COR-L47 (cell line): ENCODE measurements around the gene COL6A2.
"Not testable (repeated sequence)": the region's sequence is repeated elsewhere in the genome, so short reads cannot be mapped to it uniquely, and the experiment has no call there.

Experiments
- DNase-seq: peaks from one replicate; lab custom pipeline; 2025; lab: John Stamatoyannopoulos, UW

COL6A2 gene

DNA sequence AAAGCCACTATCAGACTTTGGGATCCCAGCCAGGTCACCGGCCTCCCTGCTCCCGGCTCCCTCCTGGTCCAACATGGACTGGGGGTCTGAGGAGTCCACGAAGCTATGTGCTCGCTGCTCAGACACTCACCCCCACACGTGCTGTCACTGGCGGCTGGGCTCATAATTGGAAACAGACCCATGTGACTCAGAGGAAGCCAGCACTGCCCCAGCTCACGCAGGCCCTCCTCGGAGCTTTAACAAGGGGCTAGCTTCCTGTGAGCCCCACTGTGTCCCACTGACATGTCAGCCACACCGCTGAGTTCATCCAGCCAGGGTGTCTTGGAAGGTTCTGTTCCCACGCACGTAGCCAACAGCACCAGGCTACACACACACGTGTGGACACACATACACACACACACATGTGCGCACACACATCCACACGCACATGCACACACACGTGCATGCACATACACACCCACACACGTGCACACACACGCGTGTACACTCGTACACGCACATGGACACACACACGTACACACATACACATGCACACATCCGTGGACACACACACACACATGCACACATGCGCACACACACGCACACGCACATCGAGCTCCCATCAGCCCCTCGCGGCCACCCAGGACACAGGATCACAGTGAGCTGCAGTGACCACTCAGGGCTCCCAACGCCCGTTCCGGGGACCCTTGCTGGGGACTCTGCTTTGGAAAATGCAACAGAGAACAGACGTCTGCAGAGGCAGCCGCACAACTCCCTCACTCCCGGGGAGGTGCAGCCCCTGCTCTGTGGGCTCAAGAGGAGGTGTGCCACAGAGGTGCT, 18.4 kb upstream of the COL6A2 start:
- DNase-seq = no peak

DNA sequence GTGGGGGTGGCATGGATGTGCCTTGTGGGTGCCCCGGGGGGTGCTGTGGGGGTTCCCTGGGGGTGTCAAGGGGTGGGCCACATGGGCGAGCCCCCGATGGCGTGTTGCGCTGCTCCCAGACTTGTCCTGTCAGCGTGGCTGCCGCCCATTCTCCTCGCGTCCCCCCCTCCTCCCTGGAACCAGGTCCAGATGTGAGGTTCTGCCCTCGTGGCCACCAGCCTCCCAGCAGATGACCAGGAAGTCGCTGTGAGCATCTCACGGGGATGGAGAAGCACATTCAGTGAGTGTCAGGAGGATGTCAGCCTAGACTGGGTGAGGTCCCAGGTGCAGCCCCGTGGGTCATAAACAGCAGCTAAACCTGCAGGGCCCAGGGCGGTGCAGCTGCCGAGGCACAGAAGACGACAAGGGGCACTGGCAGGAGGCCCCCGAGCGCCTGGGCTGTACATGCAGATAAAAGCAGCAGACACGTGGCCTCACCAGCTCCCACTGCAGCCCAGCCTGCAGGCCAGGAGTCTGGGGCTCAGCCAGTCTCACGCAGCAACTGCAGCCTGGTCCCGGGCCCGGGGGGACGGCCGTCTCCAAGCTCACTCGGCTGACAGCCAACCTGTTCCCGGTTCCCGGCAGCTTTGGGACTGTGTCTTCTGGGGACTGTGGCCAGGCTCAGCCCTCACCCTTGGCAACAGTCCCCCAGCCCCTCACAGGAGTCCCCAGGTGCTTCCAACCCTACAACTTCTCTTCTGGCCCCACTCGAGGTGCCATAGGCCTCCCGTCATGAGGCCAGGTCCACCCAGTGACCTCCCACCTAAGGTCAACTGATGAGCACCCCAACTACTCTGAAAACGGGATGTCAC, 17.5 kb upstream of the COL6A2 start:
- DNase-seq = no peak

DNA sequence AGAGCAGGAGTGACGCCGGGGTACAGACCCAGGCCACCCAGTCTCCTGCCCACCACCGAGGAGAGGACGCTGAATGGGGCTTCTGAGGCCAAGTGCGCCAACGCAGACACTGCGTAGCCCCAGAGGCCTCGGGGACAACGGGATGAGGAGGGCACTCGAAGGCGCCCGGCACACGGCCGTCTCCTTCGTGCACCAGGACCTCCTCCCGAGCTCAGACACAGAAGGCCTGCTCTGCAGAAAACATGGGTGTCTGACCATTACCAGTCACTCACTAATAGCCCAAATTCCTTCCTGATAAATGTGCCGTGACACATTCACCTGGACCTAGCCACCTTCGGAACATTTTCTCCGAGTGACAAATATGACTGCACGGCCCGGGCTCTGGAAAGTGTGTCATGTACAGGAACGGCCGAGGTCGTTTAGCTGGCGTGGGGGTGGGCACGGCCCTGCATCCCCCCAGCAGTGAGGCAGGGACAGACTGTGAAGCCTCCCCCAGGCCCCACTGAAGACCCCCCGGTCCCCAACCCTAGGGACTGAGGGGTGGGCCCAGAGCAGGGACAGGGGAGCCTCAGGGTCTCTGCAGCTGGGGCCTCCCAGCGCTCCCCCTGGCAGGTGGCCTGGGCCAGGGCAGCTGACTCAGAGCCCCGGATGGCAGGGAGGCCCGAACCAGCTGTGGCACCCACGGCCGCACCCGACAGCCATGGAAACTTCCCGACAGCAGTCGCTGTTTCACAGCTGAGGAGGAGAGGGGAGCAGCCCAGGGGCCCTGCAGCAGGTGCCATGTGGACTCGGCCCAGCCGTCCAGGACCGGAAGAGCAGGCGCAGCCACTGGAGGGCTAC, 16.7 kb upstream of the COL6A2 start:
- no peak for DNase-seq

DNA sequence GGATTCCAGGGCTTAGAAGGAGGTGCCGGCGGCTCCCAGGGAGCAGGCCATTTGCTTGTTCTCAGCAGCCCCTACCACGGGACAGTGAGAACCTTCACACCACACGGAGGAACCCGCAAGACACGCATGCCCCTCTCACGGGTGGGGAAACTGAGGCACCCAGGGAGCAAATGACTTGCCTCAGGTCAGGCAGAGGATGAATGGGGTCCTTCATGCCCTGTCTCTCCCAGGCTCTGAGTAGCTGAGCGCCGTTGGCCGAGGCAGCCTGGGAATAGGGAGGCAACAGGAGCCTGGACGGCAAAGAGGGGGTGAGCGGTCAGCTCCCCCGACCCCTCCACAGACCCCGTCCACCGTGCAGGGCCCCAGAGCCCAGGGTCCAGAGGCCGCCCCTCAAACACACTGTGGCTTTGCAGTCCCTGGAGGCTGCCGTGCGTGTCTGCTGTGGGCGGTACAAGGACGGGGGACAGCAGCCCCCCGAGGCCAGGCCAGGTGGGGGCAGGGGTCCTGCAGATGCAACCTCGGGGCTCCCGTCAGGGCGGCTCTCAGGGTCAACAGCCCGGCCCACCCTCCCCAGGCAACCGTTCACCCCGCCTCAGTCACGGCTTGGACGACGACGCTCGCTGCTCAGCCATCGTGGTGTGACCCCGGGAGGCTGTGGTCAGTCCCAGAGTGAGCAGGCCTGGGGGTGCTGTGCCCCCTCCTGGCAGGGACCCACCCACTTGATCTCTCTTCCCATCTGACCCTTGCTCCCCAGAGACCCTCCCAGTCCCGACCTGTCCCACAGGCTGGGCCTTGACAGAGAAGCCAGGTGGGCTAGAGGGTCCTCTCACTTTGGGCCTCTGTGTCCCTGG, 15.8 kb upstream of the COL6A2 start:
- no peak for DNase-seq

DNA sequence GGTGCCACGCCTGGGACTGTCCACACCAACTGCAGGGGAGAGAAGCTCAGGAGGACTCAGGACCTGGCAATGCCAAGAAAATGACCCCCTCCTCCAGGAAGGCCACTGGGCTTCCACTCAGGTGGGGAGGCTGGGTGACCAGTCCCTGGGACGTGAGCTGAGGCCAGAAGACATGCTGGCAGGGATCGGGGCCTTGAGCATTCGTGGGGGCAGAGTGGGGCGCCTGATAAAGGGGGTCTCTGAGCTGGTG, 15.3 kb upstream of the COL6A2 start:
- no peak for DNase-seq

DNA sequence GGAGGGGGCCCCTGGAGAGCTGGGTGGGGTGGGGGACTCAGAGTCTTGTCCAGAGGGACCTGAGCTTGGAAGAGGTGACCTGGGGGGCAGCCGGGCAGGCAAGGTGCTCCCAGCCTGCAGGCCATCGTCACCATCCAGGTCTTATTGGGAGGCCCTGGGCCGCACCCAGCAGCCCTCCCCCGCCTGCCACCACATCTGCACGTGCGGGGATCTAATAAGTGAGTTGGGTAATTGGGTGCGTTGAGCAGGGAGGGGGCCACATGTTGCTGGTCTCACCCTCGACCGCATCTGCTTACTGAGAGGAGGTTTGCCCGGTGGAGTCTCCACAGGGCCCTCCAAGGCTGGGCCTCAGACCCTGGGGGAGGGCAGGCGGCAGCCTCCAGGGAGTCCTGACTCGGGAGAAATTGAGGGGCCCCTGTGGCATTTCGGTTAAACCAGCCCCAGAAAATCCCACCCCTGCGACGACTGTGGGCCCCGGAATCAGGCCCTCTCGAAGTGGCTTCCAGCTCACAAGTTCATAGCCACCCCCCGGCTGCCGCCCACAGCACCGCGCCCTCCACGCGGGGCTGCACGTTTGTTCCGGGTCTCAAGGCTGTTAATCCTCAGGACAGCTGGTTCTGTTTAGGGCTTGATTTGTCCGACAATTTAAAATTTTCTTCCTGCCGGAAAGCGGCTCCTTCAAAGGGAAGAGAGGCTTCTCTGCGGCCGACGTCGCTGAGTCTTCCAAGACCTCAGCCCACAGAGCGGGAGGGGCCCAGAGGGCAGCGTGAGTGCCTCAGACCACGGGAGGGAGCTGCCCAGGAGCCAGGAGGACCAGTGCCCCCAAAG, 14.7 kb upstream of the COL6A2 start:
- DNase-seq = no peak

DNA sequence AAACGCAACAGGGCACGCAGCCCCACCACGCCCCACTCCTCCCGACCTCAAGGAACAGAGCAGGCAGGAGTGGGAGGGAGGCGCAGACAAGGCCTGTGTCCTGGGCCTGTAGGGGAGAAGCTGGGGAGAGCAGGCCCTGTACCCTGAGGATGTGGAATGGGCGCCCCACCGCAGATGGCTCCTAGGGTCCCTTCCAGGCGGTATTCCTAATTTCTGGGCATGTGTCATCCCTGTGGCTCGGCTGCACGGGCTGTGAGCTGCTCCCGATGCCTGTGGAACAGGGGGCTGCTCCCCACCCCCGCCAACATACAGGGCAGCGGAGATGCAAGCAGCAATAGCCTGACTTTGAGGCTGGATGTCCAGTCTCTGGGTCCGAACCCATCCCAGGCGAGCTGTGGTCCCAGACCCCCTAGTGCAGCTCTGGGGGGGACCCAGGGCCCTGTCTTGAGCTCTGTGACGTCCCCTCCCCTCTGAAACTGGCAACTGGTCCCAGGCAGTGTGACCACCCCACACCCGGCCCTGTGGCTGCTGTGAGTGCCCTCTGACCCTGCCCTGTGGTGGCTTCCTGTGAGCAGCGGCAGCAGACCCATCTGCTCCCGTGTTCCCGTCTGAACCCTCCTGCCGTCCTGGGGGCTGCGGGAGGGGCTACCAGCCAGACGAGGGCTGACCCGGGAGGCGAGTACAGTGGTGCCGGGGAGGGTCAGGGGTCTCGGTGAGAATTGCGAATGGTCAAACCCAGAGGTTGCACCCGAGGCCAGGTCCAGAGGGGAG, 13.9 kb upstream of the COL6A2 start:
- DNase-seq = no peak

DNA sequence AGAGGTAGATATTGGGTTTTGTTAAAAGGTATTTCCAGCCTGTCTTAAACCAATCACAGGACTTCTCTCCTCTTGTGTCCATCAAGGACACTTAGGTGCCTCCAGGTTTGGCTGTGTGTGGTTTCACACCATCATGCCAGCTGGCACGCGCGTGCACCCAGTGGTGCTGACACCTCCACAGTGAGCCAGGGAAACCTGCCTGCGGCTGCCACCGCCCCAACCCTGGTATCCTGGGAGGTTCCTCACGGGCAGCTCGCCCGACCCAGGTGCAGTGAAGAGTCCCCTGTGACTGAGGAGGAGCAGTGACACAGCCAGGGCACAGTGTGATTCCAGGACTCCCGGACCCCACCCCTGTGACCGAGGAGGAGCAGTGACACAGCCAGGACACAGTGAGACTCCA, 13.2 kb upstream of the COL6A2 start:
- no peak for DNase-seq

DNA sequence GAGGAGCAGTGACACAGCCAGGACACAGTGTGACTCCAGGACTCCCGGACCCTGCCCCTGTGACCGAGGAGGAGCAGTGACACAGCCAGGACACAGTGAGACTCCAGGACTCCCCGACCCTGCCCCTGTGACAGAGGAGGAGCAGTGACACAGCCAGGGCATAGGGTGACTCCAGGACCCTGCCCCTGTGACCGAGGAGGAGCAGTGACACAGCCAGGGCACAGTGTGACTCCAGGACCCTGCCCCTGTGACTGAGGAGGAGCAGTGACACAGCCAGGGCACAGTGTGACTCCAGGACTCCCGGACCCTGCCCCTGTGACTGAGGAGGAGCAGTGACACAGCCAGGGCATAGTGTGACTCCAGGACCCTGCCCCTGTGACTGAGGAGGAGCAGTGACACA, 12.7 kb upstream of the COL6A2 start:
- not testable (repeated sequence) for DNase-seq

DNA sequence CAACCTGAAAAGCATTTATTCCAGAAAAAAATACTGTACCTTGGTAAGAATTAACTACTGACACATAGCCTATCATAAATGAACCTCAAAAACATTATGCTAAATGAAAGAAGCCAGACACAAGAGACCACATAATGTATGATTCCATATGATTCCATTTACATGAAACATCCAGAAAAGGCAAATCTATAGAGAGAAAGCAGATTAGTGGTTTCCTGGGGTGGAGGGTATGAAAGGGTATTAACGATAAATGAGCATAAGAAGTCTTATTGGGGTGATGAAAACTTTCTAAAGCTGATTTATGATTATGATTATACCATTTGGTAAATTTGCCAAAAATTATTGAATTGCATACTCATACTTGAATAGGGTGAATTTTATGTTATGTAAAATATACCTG, 10.3 kb upstream of the COL6A2 start:
- DNase-seq = no peak

DNA sequence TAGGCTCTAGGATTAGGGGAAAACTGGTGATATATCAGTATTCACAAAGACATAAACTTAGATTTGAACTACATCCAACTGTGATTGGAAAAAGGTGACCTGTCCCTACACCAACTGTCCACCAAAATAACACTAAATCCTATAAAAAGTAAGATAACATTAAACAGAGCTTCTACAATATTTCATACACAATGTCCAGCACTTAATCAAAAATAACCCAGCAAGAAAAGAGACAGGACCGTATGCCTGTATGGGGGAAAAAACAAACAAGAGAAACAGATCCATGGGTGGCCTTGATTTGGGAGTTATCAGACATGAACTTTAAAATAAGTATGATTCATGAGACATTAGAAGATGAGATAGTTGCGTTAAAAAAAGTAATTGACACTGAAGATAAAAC, 9.7 kb upstream of the COL6A2 start:
- DNase-seq = no peak

DNA sequence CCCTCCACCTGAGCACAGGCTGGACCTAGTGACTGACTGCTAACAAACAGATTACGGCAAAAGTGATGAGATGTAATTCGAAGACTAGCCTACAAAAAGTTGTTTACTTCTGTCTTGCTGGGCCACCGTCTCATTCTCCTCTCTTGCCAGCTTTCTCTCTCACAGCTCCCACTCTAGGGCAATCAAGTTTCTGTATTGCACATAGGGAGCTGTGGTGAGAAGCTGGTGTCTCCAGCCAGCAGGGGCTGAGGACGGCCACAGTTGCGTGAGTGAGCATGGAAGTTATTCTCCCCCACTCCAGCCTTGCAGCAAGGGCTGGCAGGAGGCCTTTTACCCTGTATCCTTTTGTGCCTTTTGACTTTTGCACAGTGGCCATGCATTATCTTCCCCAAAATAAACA, 8.6 kb upstream of the COL6A2 start:
- no peak for DNase-seq

DNA sequence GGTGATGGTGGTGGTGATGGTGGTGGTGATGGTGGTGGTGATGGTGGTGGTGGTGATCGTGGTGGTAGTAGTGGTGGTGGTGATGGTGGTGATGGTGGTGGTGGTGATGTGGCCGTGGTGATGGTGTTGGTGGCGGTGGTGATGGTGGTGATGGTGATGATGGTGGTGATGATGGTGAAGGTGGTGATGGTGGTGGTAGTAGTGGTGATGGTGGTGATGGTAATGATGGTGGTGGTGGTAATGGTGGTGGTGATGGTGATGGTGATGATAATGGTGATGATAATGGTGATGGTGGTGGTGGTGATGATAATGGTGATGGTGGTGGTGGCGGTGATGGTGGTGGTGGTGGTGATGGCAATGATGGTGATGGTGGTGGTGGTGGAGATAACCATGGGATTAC, 6.8 kb upstream of the COL6A2 start:
- DNase-seq = no peak

DNA sequence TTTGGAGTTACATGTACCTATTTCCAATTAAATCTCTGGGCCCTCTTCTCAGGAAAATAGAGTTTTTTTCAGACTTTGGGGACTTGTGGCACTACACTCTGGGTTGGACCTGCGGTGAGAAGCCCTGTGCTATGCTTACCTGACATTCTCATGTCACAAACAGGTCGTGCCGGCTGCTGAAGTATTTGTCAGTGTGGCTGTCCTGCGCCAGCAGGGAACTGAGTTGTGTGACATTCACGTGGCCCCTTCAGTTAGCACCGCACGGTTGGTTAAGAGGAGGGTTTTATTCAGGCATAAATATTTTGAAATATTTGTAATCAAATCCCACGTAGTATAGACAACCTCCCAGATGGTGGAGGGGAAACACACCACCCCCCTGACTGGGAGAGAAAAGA, 6.3 kb upstream of the COL6A2 start:
- no peak for DNase-seq

DNA sequence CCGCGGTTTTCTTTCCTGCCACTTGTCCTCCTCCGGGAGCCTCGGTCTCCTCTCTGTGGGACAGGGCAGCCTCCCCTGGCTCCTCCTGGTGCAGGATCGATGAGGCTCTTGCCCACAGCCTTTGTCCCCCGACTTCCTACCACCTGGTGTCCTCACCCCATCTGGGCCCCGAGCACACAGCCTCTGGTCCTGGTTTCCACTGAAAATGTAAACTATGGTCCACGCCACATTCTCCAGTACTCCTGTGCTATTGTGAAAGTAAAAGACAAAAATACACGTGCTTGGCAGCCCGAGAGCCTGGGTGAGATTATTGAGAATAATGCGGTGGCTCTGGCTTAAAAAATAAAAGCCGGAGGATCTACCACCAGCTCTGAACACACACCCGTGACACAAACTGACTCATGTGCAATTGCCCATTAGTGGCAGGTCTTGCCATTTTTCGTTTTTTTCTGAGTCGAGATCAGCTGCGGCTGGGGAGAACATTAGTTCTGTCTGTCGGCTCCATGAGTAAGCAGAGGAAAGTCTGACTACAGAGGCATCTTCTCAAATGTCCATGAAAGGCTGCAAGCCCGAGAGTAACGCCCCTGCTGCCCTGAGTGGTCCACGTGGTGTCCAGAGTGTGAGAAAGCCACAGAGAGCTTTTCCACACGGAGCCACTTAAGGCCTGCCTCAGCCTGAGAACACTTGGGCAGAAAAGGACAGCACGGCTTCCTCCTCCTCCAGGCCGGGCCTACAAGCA, 5.7 kb upstream of the COL6A2 start:
- DNase-seq = no peak

DNA sequence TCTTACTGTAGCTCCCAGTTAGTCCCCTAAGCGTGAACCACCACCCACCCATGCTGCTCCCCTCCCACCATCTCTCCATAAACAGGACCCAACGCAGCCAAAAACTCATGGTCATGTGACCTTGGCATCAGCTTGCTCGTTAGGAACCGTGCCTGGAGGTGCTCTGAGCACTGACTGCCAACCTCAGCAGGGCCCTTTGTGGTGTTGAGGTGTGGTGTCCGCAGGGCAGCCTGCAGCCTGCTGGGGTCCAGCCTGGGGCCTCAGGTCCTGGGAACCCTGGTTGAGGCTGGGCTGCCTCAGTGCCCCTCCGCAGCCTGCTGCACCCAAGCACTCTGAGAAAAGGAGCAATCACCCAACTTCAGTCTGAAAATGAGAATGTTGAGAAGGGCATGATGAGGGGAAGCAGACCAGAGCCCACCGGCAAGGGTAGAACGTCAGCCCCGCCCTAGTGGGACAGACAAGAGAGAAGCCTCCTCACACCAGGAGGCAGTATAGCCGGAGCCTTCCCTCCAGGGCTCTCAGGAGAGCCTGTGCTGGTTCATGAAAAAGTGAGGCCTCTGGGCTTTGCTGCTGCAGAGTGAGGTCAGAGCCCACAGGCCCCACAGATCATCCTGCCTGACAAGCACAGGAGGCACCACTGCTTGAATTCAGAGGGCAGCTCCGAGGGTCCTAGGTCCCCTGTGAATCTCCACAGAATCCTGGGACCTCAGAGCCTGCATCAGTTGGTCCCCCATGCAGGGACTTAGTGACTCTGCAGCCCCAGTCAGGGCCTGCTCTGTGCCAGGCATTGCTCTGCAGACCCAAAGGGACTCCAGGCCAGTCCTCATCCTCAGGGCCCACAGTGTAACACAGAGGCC, 4.9 kb upstream of the COL6A2 start:
- no peak for DNase-seq

DNA sequence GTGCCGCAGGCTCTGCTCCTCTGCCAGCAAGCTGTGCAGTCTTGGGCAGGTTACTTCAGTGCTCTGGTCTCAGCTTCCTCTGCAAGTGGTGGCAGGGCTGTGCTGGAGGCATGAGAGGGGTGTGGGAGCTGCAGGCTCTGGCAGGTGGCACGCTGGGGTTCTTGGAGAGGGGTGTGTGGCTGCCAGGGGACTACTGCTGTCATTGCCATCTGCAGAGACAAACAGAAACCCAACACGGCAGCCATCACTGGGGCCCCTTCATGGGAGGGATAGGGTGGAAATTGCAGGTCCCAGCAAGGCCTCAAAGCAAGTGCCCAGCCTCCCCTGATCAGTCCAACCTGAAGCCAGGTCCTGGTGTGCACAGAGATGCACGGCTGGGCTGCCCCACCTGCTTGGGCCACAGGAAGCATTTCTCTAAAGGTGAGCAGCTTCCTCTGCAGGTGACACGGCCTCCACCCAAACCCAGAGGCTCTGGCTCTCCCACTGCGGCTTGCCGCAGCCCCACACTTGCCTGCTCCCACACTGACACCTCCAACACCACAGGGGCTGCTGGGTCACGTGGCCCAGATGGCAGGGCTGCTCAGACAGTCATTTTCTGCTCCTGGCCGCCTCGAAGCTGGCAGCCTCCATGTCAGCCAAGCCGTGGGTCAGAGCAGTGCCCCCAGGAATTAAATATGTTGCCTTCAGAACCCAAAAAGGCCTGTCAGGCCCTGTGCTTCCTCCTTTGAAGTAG, 4.1 kb upstream of the COL6A2 start:
- DNase-seq = no peak
